Upper lobe of left lung (tissue), 6 donors: Measurements from ENCODE around the gene SP9. TPM values are rescaled to one million over a fixed set of nuclear protein-coding genes. Genes with fewer than 3 reads are reported as not detected.
A peak's percentile ranks its signal among the peaks of the same experiment; 100 is the strongest.

Source experiments
- ATAC-seq, 2 donors: fragments of 200-7000 bp; cut with Tn5 transposase; one replicate each; pipeline ENCODE4 v1.9.1; 2022; ENCODE audit warnings: mild to moderate bottlenecking in 2 of 2, moderate library complexity in 2 of 2; ENCODE audit not compliant: low FRiP score in 2 of 2
- DNase-seq, 2 donors: peaks; one replicate each; pipeline ENCODE4 v3.0.0-alpha.2; 2019 to 2020
- H3K27ac ChIP-seq, 4 donors: fragments of 200-600 bp; sonication (generic); one replicate each; pipeline ENCODE4 v1.5.1; 2016 to 2019
- H3K27me3 ChIP-seq, 4 donors: fragments of 200-600 bp; sonication (generic); one replicate each; pipeline ENCODE4 v1.5.1; 2017 to 2019
- H3K36me3 ChIP-seq, 4 donors: fragments of 200-600 bp; sonication (generic); one replicate each; pipeline ENCODE4 v1.5.1; 2016 to 2019
- H3K4me1 ChIP-seq, 4 donors: fragments of 200-600 bp; sonication (generic); one replicate each; pipeline ENCODE4 v1.5.1; 2018 to 2019
- H3K4me3 ChIP-seq, 4 donors: fragments of 200-600 bp; sonication (generic); one replicate each; pipeline ENCODE4 v1.5.1; 2017 to 2019; ENCODE audit warnings: mild to moderate bottlenecking in 2 of 4, moderate library complexity in 1 of 4
- H3K9me3 ChIP-seq, 4 donors: fragments of 200-600 bp; sonication (generic); one replicate each; pipeline ENCODE4 v1.5.1; 2018 to 2019
- CTCF ChIP-seq, 6 experiments: fragments of 450-650 bp in 4 of 6; fragments of 200-600 bp in 2 of 6; sonication (generic) in 2 of 6; IDR thresholded peaks; one replicate each; pipeline ENCODE4 v1.5.1; 2016 to 2019; ENCODE audit warnings: antibody characterized with exemption in 6 of 6
- EP300 ChIP-seq, 4 donors: sonication (generic); formaldehyde crosslinking; IDR thresholded peaks; one replicate each; pipeline ENCODE4 v1.5.1; 2017; ENCODE audit warnings: antibody characterized with exemption in 4 of 4, control low read depth in 2 of 4
- POLR2A ChIP-seq, 4 donors: fragments of 450-650 bp; IDR thresholded peaks; one replicate each; pipeline ENCODE4 v1.5.1; 2016 to 2017; ENCODE audit warnings: antibody characterized with exemption in 4 of 4, mild to moderate bottlenecking in 2 of 4
- POLR2AphosphoS5 ChIP-seq, 2 donors: sonication (generic); formaldehyde crosslinking; IDR thresholded peaks; one replicate each; pipeline ENCODE4 v1.5.1; 2017; ENCODE audit warnings: antibody characterized with exemption in 2 of 2
- WGBS, 2 donors: methylation state at CpG; one replicate each; pipeline ENCODE4 v1.1.5; 2017 to 2018; 5-methylcytosine and 5-hydroxymethylcytosine counted together
- total RNA-seq, 6 donors: library from RNA; depleted of rRNA in 4 of 6; stranded (reverse); fragments of >200 nt in 4 of 6; gene quantifications; one replicate each; pipeline versions ENCODE4 v1.1.0 to v1.2.1, GENCODE V29; 2016 to 2021
- donor health status: DM: no; HTN: no; CAD: no; lungs with moderate emphysema.
- donor health status: DM: no; HTN: yes; CAD: no; lungs with severe emphysema.

The SP9 gene
- total RNA-seq, 6 donors from 2014 or later: not detected

DNA sequence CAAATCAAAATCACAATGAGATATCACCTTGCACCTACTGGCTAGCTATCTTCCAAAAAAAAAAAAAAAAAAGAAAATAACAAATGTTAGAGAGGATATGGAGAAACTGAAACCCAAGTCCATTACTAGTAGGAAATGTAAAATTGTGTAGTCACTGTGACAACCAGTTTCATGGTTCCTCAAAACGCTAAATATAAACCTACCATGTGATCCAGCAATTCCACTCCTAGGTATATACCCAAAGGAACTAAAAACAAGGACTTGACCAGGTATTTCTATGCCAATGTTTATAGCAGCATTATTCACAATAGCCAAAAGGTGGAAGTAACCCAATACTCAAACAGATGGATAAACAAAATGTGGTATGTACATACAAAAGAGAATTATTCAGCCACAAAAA lies 49.0 kb downstream of the SP9 start:
- H3K27ac ChIP-seq: peak overlapping the region in 1 of 4 donors; percentile 69
- TF ChIP-seq EP300 (IDR thresholded peaks at IDR 0.05) (no peak), CTCF (IDR thresholded peaks at IDR 0.05) (no peak), POLR2A (IDR thresholded peaks at IDR 0.05) (no peak), POLR2AphosphoS5 (IDR thresholded peaks at IDR 0.05) (no peak)
- H3K27me3 ChIP-seq: no peaks in the 10 kb centered on the region
- no peak overlapping the region for H3K4me3 ChIP-seq
- no peaks in the 10 kb centered on the region for H3K9me3 ChIP-seq
- DNase-seq: no peak
- H3K4me1 ChIP-seq: no peaks in the 10 kb centered on the region
- peaks cover 13 to 77% (median 26%) of the 10 kb centered on the region in 4 donors for H3K36me3 ChIP-seq
- ATAC-seq: no peak
- 62 to 67% methylated on average over 1 of the region's 1 CpG for WGBS, 2 donors

GRCh38 chr2:174385201-174385600 lies 50.4 kb downstream of the SP9 start:
- TF ChIP-seq POLR2A (IDR thresholded peaks at IDR 0.05) (no peak), POLR2AphosphoS5 (IDR thresholded peaks at IDR 0.05) (no peak), EP300 (IDR thresholded peaks at IDR 0.05) (no peak)
- Histone ChIP-seq H3K4me1 (peaks cover 0 to 3% (median 0%) of the 10 kb centered on the region in 4 donors), H3K27ac (no peak overlapping the region), H3K27me3 (no peaks in the 10 kb centered on the region), H3K4me3 (no peak overlapping the region), H3K36me3 (peaks cover 6 to 71% (median 16%) of the 10 kb centered on the region in 4 donors), H3K9me3 (no peaks in the 10 kb centered on the region)
- DNase-seq: no peak
- ATAC-seq: no peak
- WGBS, 2 donors: 88 to 89% methylated on average over 3 of the region's 3 CpGs

Other genes with a start within 250 kb of the SP9 start
- 10 to 100 TPM; 16.5 to 52.2 (median 42.0) TPM for gene OLA1, start 86.4 kb upstream of the SP9 start, total RNA-seq
- gene SCRN3, start 60.8 kb downstream of the SP9 start, total RNA-seq: 10 to 100 TPM in 5 of 6 donors, 1 to 10 TPM in 1; 5.1 to 43.0 (median 21.7) TPM
- gene GPR155, start 152.1 kb downstream of the SP9 start, total RNA-seq: 1 to 10 TPM; 2.2 to 7.5 (median 3.6) TPM